Trophoblast cell (in vitro differentiated cells and primary cell): ENCODE measurements around the gene RC3H2. TPM values are rescaled to one million over a fixed set of nuclear protein-coding genes. Genes with fewer than 3 reads are reported as not detected.
A peak's percentile ranks its signal among the peaks of the same experiment; 100 is the strongest.

Experiments
- DNase-seq, 2 donors: peaks; one replicate each; pipeline ENCODE4 v3.0.0-alpha.2; 2016
- H2AFZ ChIP-seq: 2 replicates; pipeline ENCODE4 v1.6.1; 2013; ENCODE audit warnings: low read length, moderate library complexity, mild to moderate bottlenecking; ENCODE audit not compliant: insufficient read depth, poor library complexity
- H2AK5ac ChIP-seq: 2 replicates; pipeline ENCODE4 v1.6.1; 2013; ENCODE audit warnings: mild to moderate bottlenecking, low read length
- H2BK120ac ChIP-seq: 2 replicates; pipeline ENCODE4 v1.6.1; 2013; ENCODE audit warnings: low read length, mild to moderate bottlenecking, moderate library complexity; ENCODE audit not compliant: insufficient read depth, poor library complexity
- H2BK12ac ChIP-seq: 2 replicates; pipeline ENCODE4 v1.6.1; 2013; ENCODE audit warnings: mild to moderate bottlenecking, low read length, moderate library complexity
- H2BK5ac ChIP-seq: 2 replicates; pipeline ENCODE4 v1.6.1; 2013; ENCODE audit warnings: low read length, low read depth, moderate library complexity, mild to moderate bottlenecking; ENCODE audit not compliant: poor library complexity
- H3K14ac ChIP-seq: 2 replicates; pipeline ENCODE4 v1.6.1; 2013; ENCODE audit warnings: mild to moderate bottlenecking, low read length
- H3K18ac ChIP-seq: 2 replicates; pipeline ENCODE4 v1.6.1; 2013; ENCODE audit warnings: mild to moderate bottlenecking, low read length
- H3K23ac ChIP-seq: 2 replicates; pipeline ENCODE4 v1.6.1; 2013; ENCODE audit warnings: low read length
- H3K27ac ChIP-seq: 2 replicates; pipeline ENCODE4 v1.5.1; 2013; ENCODE audit warnings: low read depth, mild to moderate bottlenecking, inconsistent platforms, low read length, moderate library complexity
- H3K27me3 ChIP-seq: 2 replicates; pipeline ENCODE4 v1.6.1; 2013; ENCODE audit warnings: inconsistent platforms, mild to moderate bottlenecking, low read length, moderate library complexity; ENCODE audit not compliant: insufficient read depth
- H3K36me3 ChIP-seq, 2 experiments: 1 replicate in 1 of 2; 2 replicates in 1 of 2; pipeline ENCODE4 v1.6.1; 2013; ENCODE audit warnings: low read length in 2 of 2, mild to moderate bottlenecking in 2 of 2, moderate library complexity in 1 of 2; ENCODE audit not compliant: insufficient read depth in 2 of 2, control insufficient read depth in 1 of 2
- H3K4ac ChIP-seq: 2 replicates; pipeline ENCODE4 v1.6.1; 2013; ENCODE audit warnings: low read depth, mild to moderate bottlenecking, low read length, moderate library complexity
- H3K4me1 ChIP-seq, 2 experiments: 1 replicate in 1 of 2; 2 replicates in 1 of 2; pipeline ENCODE4 v1.6.1; 2013; ENCODE audit warnings: low read length in 2 of 2, mild to moderate bottlenecking in 2 of 2, moderate library complexity in 1 of 2; ENCODE audit not compliant: insufficient read depth in 2 of 2, control insufficient read depth in 1 of 2
- H3K4me2 ChIP-seq: 2 replicates; pipeline ENCODE4 v1.6.1; 2013; ENCODE audit warnings: inconsistent platforms, mild to moderate bottlenecking, low read length, moderate library complexity
- H3K4me3 ChIP-seq: 2 replicates; pipeline ENCODE4 v1.5.1; 2013; ENCODE audit warnings: mild to moderate bottlenecking, low read depth, low read length, inconsistent platforms
- H3K79me1 ChIP-seq: one replicate; pipeline ENCODE4 v1.6.1; 2013; ENCODE audit warnings: low read length
- H3K79me2 ChIP-seq: 2 replicates; pipeline ENCODE4 v1.6.1; 2013; ENCODE audit warnings: low read length, mild to moderate bottlenecking; ENCODE audit not compliant: control insufficient read depth, insufficient read depth, poor library complexity
- H3K9ac ChIP-seq: 2 replicates; pipeline ENCODE4 v1.6.1; 2013; ENCODE audit warnings: mild to moderate bottlenecking, low read length
- H3K9me3 ChIP-seq: 2 replicates; pipeline ENCODE4 v1.6.1; 2013; ENCODE audit warnings: low read depth, mild to moderate bottlenecking, control low read depth, inconsistent platforms, low read length; ENCODE audit not compliant: insufficient read depth
- H4K12ac ChIP-seq: 2 replicates; pipeline ENCODE4 v1.6.1; 2013; ENCODE audit warnings: low read depth, mild to moderate bottlenecking, low read length, moderate library complexity
- H4K8ac ChIP-seq: 2 replicates; pipeline ENCODE4 v1.6.1; 2013; ENCODE audit warnings: low read depth, mild to moderate bottlenecking, low read length, moderate library complexity
- H4K91ac ChIP-seq: one replicate; pipeline ENCODE4 v1.6.1; 2013; ENCODE audit warnings: low read depth, mild to moderate bottlenecking, low read length, moderate library complexity
- WGBS: extraction: QIAGEN DNeasy Blood & Tissue Kit; methylation state at CpG from one replicate; pipeline ENCODE4 v1.1.7; 2013; ENCODE audit warnings: missing lambda C conversion rate; ENCODE audit not compliant: insufficient read length, insufficient coverage; ENCODE audit errors: extremely low coverage; 5-methylcytosine and 5-hydroxymethylcytosine counted together
- polyA plus RNA-seq: library from polyadenylated mRNA; stranded (reverse); fragments of 200-250 nt; gene quantifications from 2 replicates; pipeline ENCODE4 v1.2.3, GENCODE V29; 2013

The RC3H2 gene
- 31.5 and 34.4 TPM in 2 replicates for polyA plus RNA-seq

- no peaks in the 10 kb centered on the region for H3K36me3 ChIP-seq
- H4K8ac ChIP-seq: peak within 1 kb of the TSS; percentile 89
- H3K27ac ChIP-seq: peak within 1 kb of the TSS; percentile 83
- no CpG with 5 or more reads among the region's 77 CpGs for whole genome bisulfite sequencing
- peaks cover 8% of the 10 kb centered on the region for H3K79me2 ChIP-seq
- no peaks in the 10 kb centered on the region for H3K9me3 ChIP-seq
- peak; percentile 100 for DNase-seq
- peak within 1 kb of the TSS; percentile 69 for H3K4me2 ChIP-seq
- H2AK5ac ChIP-seq: no peak within 1 kb of the TSS
- H3K9ac ChIP-seq: peak within 1 kb of the TSS; percentile 97
- peak within 1 kb of the TSS; percentile 77 for H2BK120ac ChIP-seq
- peak within 1 kb of the TSS; percentile 75 for H4K12ac ChIP-seq
- H3K23ac ChIP-seq: no peak within 1 kb of the TSS
- H3K27me3 ChIP-seq: no peaks in the 10 kb centered on the region
- no peak within 1 kb of the TSS for H2BK12ac ChIP-seq
- peak within 1 kb of the TSS; percentile 81 for H2AFZ ChIP-seq
- peak within 1 kb of the TSS; percentile 75 for H3K14ac ChIP-seq
- H3K4ac ChIP-seq: peak within 1 kb of the TSS; percentile 95
- H4K91ac ChIP-seq: peak within 1 kb of the TSS; percentile 71
- peak within 1 kb of the TSS; percentile 87 for H3K4me3 ChIP-seq
- peak within 1 kb of the TSS; percentile 91 for H2BK5ac ChIP-seq
- no peaks in the 10 kb centered on the region for H3K4me1 ChIP-seq
- H3K79me1 ChIP-seq: peaks cover 6% of the 10 kb centered on the region
- H3K18ac ChIP-seq: peak within 1 kb of the TSS; percentile 60
Observed at GRCh38 chr9:122904823-122905710, at the start of gene RC3H2. Gene RC3H2 (minus strand): TSS chr9:122905359. CDS start chr9:122897509, 7,850 bp downstream.

GRCh38 chr9:122954253-122954691, 49.1 kb upstream of the RC3H2 start:
- Histone ChIP-seq H3K4ac (no peak overlapping the region), H3K36me3 (peaks cover 2% of the 10 kb centered on the region in 2 experiments), H2AFZ (no peak overlapping the region), H2BK12ac (no peak overlapping the region), H4K8ac (no peak overlapping the region), H4K91ac (no peak overlapping the region), H3K9me3 (no peaks in the 10 kb centered on the region), H2AK5ac (no peak overlapping the region), H3K9ac (no peak overlapping the region), H3K4me3 (no peak overlapping the region), H3K14ac (no peak overlapping the region), H3K27ac (no peak overlapping the region), H3K4me1 (no peaks in the 10 kb centered on the region), H2BK120ac (no peak overlapping the region), H2BK5ac (no peak overlapping the region), H4K12ac (no peak overlapping the region), H3K27me3 (no peaks in the 10 kb centered on the region), H3K4me2 (no peak overlapping the region), H3K79me1 (no peaks in the 10 kb centered on the region), H3K18ac (no peak overlapping the region), H3K23ac (no peak overlapping the region), H3K79me2 (no peaks in the 10 kb centered on the region)
- no peak for DNase-seq

GRCh38 chr9:122951056-122951455, 45.9 kb upstream of the RC3H2 start:
- H3K27me3 ChIP-seq: no peaks in the 10 kb centered on the region
- H4K8ac ChIP-seq: no peak overlapping the region
- no peak overlapping the region for H3K4me2 ChIP-seq
- no peak overlapping the region for H2AFZ ChIP-seq
- H2BK5ac ChIP-seq: no peak overlapping the region
- whole genome bisulfite sequencing: 100% methylated on average over 1 of the region's 1 CpG
- no peak overlapping the region for H3K18ac ChIP-seq
- no peak overlapping the region for H3K14ac ChIP-seq
- H3K4me3 ChIP-seq: no peak overlapping the region
- no peak overlapping the region for H3K23ac ChIP-seq
- H3K9ac ChIP-seq: no peak overlapping the region
- no peaks in the 10 kb centered on the region for H3K36me3 ChIP-seq
- DNase-seq: no peak
- H4K91ac ChIP-seq: no peak overlapping the region
- no peak overlapping the region for H2BK12ac ChIP-seq
- no peak overlapping the region for H2AK5ac ChIP-seq
- peak overlapping the region; percentile 52 for H3K4ac ChIP-seq
- H3K27ac ChIP-seq: no peak overlapping the region
- H3K9me3 ChIP-seq: no peaks in the 10 kb centered on the region
- peaks cover 2% of the 10 kb centered on the region for H3K79me2 ChIP-seq
- no peak overlapping the region for H4K12ac ChIP-seq
- H3K4me1 ChIP-seq: no peaks in the 10 kb centered on the region
- H3K79me1 ChIP-seq: no peaks in the 10 kb centered on the region
- no peak overlapping the region for H2BK120ac ChIP-seq

- Histone ChIP-seq H3K14ac (no peak overlapping the region), H3K9me3 (no peaks in the 10 kb centered on the region), H3K23ac (no peak overlapping the region), H4K91ac (no peak overlapping the region), H2BK5ac (no peak overlapping the region), H3K4me1 (no peaks in the 10 kb centered on the region), H2BK120ac (no peak overlapping the region), H3K79me2 (peaks cover 2% of the 10 kb centered on the region), H3K4me3 (no peak overlapping the region), H3K27ac (no peak overlapping the region), H2AFZ (no peak overlapping the region), H4K8ac (no peak overlapping the region), H3K79me1 (no peaks in the 10 kb centered on the region), H3K36me3 (no peaks in the 10 kb centered on the region), H3K9ac (no peak overlapping the region), H3K27me3 (no peaks in the 10 kb centered on the region), H4K12ac (no peak overlapping the region), H3K4ac (no peak overlapping the region), H2BK12ac (no peak overlapping the region), H3K18ac (no peak overlapping the region), H3K4me2 (no peak overlapping the region), H2AK5ac (no peak overlapping the region)
- no peak for DNase-seq
- no CpG with 5 or more reads among the region's 3 CpGs for WGBS
Observed at GRCh38 chr9:122950263-122950662, 45.1 kb upstream of the RC3H2 start.
